Suppressor macrophage (primary cell): ENCODE measurements around the gene DIS3.
"Not testable (repeated sequence)": the region's sequence is repeated elsewhere in the genome, so short reads cannot be mapped to it uniquely, and the experiment has no call there.

ENCODE experiments used
- DNase-seq, 4 experiments: peaks; one replicate each; pipeline ENCODE4 v3.0.0-alpha.2; 2020 to 2022

Gene DIS3

DNA sequence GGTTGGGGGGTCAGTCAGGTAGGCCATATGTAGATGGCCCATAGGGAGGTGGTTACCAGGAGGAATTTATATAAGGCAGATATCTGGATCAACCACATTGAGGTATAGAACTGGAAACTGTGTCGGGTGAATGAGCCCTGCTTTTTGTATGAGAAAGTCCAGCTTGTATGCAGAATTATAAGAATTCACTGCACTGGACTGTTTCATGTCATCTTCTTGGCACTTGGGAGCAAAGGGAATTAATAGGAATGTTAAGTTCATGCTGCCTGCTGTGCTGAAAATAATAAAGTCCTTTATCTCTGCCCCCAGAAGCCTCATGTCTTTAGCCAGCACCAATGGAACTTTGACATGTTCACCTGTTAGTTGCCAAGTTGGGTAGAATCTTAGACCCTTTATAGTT lies 41.7 kb downstream of the DIS3 start:
- DNase-seq = no peak

DNA sequence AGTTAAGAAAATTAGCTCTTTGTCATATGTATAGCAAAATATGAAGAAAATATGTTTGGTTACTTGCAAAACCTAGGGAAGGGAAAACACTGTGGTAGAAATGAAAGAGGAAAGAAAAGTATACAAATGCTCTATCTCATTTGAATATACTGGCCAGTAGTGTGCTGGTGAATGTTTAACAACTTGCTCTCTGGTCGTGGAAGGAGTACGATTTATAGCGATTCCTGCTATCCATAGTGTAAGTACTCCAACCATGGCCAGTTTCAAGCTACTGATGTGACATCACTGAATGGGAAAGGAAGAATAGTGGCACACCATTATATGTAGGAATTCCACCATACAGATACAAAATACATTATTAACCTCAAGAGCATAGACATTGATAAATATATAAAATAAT lies 44.7 kb downstream of the DIS3 start:
- no peak for DNase-seq

DNA sequence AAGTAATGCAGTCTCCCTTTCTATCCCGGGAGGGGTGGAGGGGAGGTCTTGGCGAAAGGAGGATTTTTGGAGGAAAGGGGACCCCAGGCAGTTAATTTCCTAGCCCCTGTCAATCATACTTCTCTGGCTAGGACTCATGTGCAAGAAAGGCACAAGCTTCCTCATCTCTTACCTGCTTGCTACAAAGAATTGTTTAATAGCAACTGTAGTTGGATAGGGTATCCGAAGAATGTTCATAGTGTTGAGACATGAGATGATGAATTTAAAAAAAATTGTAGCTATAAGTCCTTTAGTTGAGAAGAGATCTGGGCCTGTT lies 53.5 kb downstream of the DIS3 start:
- peak in 3 of 4 experiments; percentile 2 to 9 (median 2) for DNase-seq

DNA sequence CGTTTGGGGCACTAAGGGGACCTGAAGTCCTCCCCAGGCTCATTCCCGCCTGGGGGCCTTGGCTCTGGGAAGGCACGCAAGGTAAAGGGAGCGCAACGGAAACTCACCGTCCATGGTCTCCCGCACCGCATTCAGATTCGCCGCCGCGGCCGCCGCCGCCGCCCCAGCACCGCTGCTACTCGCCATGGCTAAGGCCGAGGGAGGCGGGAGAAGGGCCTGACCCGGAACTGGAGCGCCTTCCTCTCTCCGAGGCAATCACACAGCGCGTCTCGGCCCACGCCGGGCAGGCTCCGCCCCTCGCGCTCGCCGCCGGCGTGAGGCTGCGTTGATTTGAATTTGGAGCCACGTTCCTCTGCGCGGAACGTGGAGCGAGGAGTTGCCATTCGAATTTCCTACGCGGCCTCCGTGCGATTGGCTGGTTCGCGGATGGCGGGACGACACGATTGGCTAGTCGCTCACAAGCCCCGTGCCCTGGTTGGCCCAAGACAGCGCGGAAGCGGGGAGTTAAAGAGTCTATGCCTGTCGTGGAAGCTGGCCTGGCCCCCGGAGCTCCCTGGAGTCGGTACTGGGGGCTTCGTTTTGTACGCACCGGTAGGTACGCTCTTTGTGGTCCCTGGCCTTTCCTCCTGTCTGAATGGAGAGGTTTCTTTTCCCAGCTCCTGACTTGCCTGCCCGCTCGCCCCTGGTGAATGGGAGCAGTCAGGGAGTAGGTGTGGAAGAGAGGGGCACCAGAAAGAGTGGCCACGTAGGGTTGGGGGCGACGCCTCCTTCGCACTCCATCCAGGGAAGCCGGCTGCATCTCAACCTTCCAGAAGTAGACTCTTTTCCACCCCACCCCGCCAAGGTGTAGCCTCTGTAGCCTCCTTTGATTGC lies 54.0 kb downstream of the DIS3 start, which contains the start of the genes BORA and MZT1:
Gene BORA (plus strand): TSS at position 507 of the 873 bp plus-strand sequence. CDS start 1,018 bp downstream, outside the sequence.
Gene MZT1 (minus strand): TSS at position 213 of the 873 bp plus-strand sequence. CDS start 27 bp downstream, at position 186.
- DNase-seq = peak; percentile 98 to 99 (median 98)

DNA sequence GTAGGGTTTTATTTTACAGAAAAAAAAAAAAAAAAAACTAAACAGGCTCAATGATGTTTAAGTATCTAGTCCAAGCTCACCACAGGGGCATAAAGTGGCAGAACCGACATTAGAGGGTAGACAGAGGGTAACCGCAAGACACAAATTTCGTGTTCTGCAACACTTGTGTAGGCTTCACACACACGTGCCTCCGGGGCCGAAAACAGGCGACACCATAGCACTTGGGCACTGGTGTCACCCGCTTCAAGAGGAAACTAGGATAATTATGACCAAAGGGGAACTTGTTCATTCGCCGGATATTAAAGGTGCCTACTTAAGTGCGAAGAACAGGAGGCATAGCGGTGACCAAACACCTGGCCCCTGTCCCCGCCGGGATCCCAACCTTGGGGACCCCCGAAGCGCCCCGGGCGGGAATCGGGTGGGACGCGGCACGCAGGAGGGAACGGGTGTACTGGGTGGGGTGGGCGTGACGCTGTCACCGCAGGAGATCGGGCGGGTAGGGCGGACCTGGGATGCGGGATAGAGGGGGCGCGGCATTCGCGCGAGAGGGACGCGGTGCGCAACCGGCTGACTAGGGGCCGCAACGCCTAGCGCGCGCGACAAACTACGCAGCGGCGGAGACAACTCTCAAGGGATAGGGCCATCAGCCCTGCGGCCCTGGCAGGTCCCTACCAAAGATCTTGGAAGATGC lies 54.8 kb downstream of the DIS3 start:
- DNase-seq = peak; percentile 54 to 72 (median 66)

DNA sequence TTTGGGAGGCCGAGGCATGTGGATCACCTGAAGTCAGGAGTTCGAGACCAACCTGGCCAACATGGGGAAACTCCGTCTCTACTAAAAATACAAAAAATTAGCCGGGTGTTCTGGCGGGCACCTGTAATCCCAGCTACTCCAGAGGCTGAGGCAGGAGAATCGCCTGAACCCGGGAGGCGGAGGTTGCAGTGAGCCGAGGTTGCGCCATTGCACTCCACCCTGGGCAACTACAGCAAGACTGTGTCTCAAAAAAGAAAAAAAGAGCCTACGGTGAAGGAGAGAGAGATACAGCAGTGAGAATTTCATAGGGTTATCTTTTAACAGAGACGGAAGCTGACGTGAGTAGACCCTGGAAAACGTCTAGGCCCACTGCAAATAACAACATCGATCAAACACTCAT lies 55.5 kb downstream of the DIS3 start:
- not testable (repeated sequence) for DNase-seq

DNA sequence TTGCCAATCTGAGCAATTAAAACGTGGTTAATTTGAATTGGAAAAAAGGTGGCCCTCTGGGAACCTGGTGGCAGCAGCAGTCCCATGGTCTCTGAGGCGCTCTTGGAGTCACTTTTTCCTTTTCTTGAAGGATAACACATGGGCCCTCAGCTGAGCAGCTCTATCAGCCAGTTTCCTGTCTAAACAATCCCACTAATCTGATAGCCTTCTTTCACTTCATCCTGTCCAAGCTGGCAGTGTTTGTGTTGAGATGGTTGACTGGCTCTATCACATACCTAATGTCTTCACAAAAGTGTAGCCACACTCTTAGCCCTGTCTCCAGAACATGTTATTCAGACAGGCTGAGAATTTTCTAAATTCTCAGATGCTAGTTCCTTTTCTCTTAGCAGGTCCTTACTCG lies 64.9 kb downstream of the DIS3 start:
- no peak for DNase-seq
